Endodermal cell (in vitro differentiated cells): Measurements from ENCODE around the gene HK3. TPM values are rescaled to one million over a fixed set of nuclear protein-coding genes. Genes with fewer than 3 reads are reported as not detected.

Experiments used
- DNase-seq: peaks from one replicate; pipeline ENCODE4 v3.0.0-alpha.2; 2017
- H3K27ac ChIP-seq: 2 replicates; pipeline ENCODE4 v1.5.1; 2013; ENCODE audit warnings: mild to moderate bottlenecking, low read depth, low read length, moderate library complexity
- H3K27me3 ChIP-seq: 2 replicates; pipeline ENCODE4 v1.6.1; 2013; ENCODE audit warnings: mild to moderate bottlenecking, low read length, moderate library complexity; ENCODE audit not compliant: insufficient read depth, control insufficient read depth, poor library complexity, severe bottlenecking
- H3K36me3 ChIP-seq: 2 replicates; pipeline ENCODE4 v1.7.0; 2013; ENCODE audit warnings: mild to moderate bottlenecking, low read length, moderate library complexity; ENCODE audit not compliant: control insufficient read depth, insufficient read depth
- H3K4me1 ChIP-seq: one replicate; pipeline ENCODE4 v1.7.0; 2013; ENCODE audit warnings: low read length; ENCODE audit not compliant: control insufficient read depth, insufficient read depth
- H3K4me3 ChIP-seq: 2 replicates; pipeline ENCODE4 v1.5.1; 2013; ENCODE audit warnings: mild to moderate bottlenecking, low read length, moderate library complexity
- H3K9ac ChIP-seq: 2 replicates; pipeline ENCODE4 v1.6.1; 2013; ENCODE audit warnings: mild to moderate bottlenecking, low read length, moderate library complexity; ENCODE audit not compliant: poor library complexity, severe bottlenecking; ENCODE audit errors: extremely low read depth
- H3K9me3 ChIP-seq: 2 replicates; pipeline ENCODE4 v1.6.1; 2013; ENCODE audit warnings: mild to moderate bottlenecking, low read length, moderate library complexity; ENCODE audit not compliant: control insufficient read depth
- H3K27ac Mint-ChIP-seq: 2 replicates; pipeline ENCODE4 v1.8.0; 2020; ENCODE audit warnings: mixed read lengths
- H3K27me3 Mint-ChIP-seq: 2 replicates; pipeline ENCODE4 v1.8.0; 2021; ENCODE audit warnings: mild to moderate bottlenecking, mixed read lengths; ENCODE audit not compliant: insufficient read depth
- H3K36me3 Mint-ChIP-seq: 2 replicates; pipeline ENCODE4 v1.8.0; 2020; ENCODE audit warnings: low read depth, mixed read lengths
- H3K4me1 Mint-ChIP-seq: 2 replicates; pipeline ENCODE4 v1.8.0; 2020; ENCODE audit warnings: mixed read lengths
- H3K4me3 Mint-ChIP-seq: 2 replicates; pipeline ENCODE4 v1.8.0; 2020; ENCODE audit warnings: mild to moderate bottlenecking, moderate library complexity, mixed read lengths
- H3K9me3 Mint-ChIP-seq: 2 replicates; pipeline ENCODE4 v1.8.0; 2020; ENCODE audit warnings: mild to moderate bottlenecking, mixed read lengths
- WGBS, 2 experiments: methylation state at CpG; one replicate each; pipeline versions ENCODE4 v1.1.5 to v1.1.7; 2013; ENCODE audit warnings: missing lambda C conversion rate in 2 of 2, mixed read lengths in 1 of 2; ENCODE audit not compliant: insufficient coverage in 1 of 2, insufficient read length in 1 of 2; 5-methylcytosine and 5-hydroxymethylcytosine counted together
- total RNA-seq, 2 donors: library from RNA; stranded (reverse); fragmentation: NEBNext Ultra II Directional in 1 of 2; extraction: Animal tissue kit (Norgen Biotek cat#: 25700) in 1 of 2; gene quantifications; 2 replicates in 1 of 2; 3 replicates in 1 of 2; pipeline ENCODE4 v1.2.1, GENCODE V29; 2021
- TF ChIP-seq, protein P1 (sequence below): fragments of 200-600 bp; sonication (generic); conservative IDR thresholded peaks from 2 replicates; pipeline ENCODE4 v1.5.0; 2021; ENCODE audit warnings: antibody characterized with exemption, mild to moderate bottlenecking

The HK3 gene
- total RNA-seq, 2 donors from 2014 or later, result 0.55 TPM; not detected in 1

DNA sequence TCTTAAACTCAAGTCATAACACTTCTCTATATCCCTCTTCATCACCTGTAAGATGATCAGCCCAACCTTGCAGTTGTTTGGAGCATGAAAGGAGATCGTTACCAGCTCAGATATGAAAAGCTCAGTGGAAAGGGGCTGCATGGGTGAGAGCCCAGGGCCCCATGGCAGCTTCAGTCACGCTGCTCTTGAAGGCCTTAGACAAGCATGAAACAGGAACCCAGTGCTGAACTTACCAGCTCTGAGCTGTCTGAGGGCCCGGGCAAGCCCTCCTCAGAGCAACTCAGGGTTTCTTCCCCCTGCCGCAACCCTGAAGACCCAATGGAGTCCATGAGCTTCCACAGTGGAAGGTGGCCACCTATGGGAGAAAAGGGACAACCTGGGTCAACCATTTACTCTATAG, 3.3 kb downstream of the HK3 start:
- Mint-ChIP-seq H3K27me3 (no peaks in the 10 kb centered on the region), H3K36me3 (no peaks in the 10 kb centered on the region), H3K9me3 (no peaks in the 10 kb centered on the region), H3K4me1 (peaks cover 4% of the 10 kb centered on the region), H3K27ac (no peak overlapping the region), H3K4me3 (no peak overlapping the region)
- Histone ChIP-seq H3K27me3 (no peaks in the 10 kb centered on the region), H3K9ac (no peak overlapping the region), H3K9me3 (no peaks in the 10 kb centered on the region), H3K27ac (no peak overlapping the region), H3K4me3 (no peak overlapping the region), H3K36me3 (no peaks in the 10 kb centered on the region), H3K4me1 (no peaks in the 10 kb centered on the region)
- TF ChIP-seq, protein P1, sequence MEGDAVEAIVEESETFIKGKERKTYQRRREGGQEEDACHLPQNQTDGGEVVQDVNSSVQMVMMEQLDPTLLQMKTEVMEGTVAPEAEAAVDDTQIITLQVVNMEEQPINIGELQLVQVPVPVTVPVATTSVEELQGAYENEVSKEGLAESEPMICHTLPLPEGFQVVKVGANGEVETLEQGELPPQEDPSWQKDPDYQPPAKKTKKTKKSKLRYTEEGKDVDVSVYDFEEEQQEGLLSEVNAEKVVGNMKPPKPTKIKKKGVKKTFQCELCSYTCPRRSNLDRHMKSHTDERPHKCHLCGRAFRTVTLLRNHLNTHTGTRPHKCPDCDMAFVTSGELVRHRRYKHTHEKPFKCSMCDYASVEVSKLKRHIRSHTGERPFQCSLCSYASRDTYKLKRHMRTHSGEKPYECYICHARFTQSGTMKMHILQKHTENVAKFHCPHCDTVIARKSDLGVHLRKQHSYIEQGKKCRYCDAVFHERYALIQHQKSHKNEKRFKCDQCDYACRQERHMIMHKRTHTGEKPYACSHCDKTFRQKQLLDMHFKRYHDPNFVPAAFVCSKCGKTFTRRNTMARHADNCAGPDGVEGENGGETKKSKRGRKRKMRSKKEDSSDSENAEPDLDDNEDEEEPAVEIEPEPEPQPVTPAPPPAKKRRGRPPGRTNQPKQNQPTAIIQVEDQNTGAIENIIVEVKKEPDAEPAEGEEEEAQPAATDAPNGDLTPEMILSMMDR, result no peak
- DNase-seq, result no peak
- WGBS, 2 experiments, result 96 to 100% methylated on average over 3 to 4 of the region's 4 CpGs

DNA sequence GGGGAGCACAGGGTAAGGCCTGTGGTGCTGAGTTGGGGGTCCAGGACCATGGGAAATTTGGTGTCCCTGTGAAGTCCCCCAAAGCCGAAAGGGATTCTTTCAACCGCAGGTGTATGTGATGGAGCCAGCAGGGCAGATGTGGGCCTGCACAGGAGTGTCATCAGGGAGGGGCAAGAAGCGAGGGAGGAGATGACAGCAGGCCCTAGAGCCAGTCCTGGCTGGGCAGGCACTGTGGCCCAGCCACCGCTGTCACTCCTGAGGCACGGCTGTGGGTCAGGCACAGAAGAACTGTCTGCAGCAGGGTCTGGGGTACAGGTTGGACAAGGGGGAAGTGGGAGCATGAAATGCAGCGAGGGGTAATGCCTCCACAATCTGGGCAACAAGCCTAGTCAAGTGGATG, 4.8 kb downstream of the HK3 start:
- Histone ChIP-seq H3K9me3 (no peaks in the 10 kb centered on the region), H3K27me3 (no peaks in the 10 kb centered on the region), H3K9ac (no peak overlapping the region), H3K4me1 (no peaks in the 10 kb centered on the region), H3K4me3 (no peak overlapping the region), H3K36me3 (no peaks in the 10 kb centered on the region), H3K27ac (no peak overlapping the region)
- Mint-ChIP-seq H3K4me1 (no peaks in the 10 kb centered on the region), H3K27ac (no peak overlapping the region), H3K27me3 (no peaks in the 10 kb centered on the region), H3K4me3 (no peak overlapping the region), H3K36me3 (no peaks in the 10 kb centered on the region), H3K9me3 (no peaks in the 10 kb centered on the region)
- no peak for DNase-seq
- WGBS, 2 experiments, result 92 to 97% methylated on average over 6 of the region's 6 CpGs
- TF ChIP-seq, protein P1, result no peak

DNA sequence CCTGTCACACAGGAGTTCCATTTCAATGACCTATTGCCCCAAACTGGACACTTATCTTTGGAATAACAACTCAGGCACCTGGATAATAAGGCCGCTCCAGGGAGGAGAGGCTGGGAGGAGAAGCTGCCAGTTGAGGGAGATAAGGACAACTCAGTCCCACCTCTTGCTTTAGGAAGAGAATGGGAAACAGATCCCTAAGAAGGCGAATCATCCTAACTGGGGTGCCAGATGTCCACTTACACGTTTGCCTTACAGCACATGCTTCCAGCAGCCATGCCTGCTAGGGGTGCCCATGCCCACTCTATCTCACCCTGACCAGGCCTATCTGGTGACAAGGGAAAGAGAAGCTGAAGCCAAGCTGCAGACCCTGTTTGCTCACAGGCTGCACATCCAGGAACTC, 6.5 kb downstream of the HK3 start:
- H3K36me3 Mint-ChIP-seq, result no peaks in the 10 kb centered on the region
- Histone ChIP-seq H3K9ac (no peak overlapping the region), H3K4me1 (no peaks in the 10 kb centered on the region), H3K27ac (no peak overlapping the region), H3K4me3 (no peak overlapping the region), H3K27me3 (no peaks in the 10 kb centered on the region), H3K36me3 (no peaks in the 10 kb centered on the region), H3K9me3 (no peaks in the 10 kb centered on the region)
- TF ChIP-seq, protein P1, result no peak
- H3K27me3 Mint-ChIP-seq, result no peaks in the 10 kb centered on the region
- DNase-seq, result peak; percentile 39
- H3K4me1 Mint-ChIP-seq, result no peaks in the 10 kb centered on the region
- H3K9me3 Mint-ChIP-seq, result no peaks in the 10 kb centered on the region
- 80 to 93% methylated on average over 2 to 3 of the region's 3 CpGs for whole genome bisulfite sequencing, 2 experiments
- H3K27ac Mint-ChIP-seq, result no peak overlapping the region
- no peak overlapping the region for H3K4me3 Mint-ChIP-seq
